Measurements from ENCODE around the gene C19orf44. TPM values are rescaled to one million over a fixed set of nuclear protein-coding genes. Genes with fewer than 3 reads are reported as not detected.
A peak's percentile ranks its signal among the peaks of the same experiment; 100 is the strongest.
"Not testable (repeated sequence)": the region's sequence is repeated elsewhere in the genome, so short reads cannot be mapped to it uniquely, and the experiment has no call there.

C19orf44 gene
- total RNA-seq, 2 experiments from 2014 or later = 0.78 to 1.0 TPM

GRCh38 chr19:16497042-16497441, 848 bp downstream of the C19orf44 start:
- intact Hi-C loops (cut with DNase I, micrococcal nuclease) = no loop called here
- ATAC-seq (ENCODE audit: poor library complexity) (no peak), DNase-seq (no peak)
- Histone ChIP-seq H3K9me3 (ENCODE audit: control insufficient read depth in 1 of 2, insufficient read depth in 1 of 2, low read length in 2 of 2) (no peaks in the 10 kb centered on the region), H3K36me3 (ENCODE audit: insufficient read depth, low read length) (no peaks in the 10 kb centered on the region), H3K27ac (ENCODE audit: low read depth in 1 of 2, low read length in 2 of 2) (no peak overlapping the region), H3K4me1 (ENCODE audit: insufficient read depth, low read length) (peaks cover 15% of the 10 kb centered on the region), H3K27me3 (ENCODE audit: control insufficient read depth in 1 of 2, insufficient read depth in 2 of 2, low read length in 2 of 2) (no peaks in the 10 kb centered on the region), H3K4me3 (ENCODE audit: low read length) (no peak overlapping the region)
- Mint-ChIP-seq H3K4me1 (ENCODE audit: low read depth) (peaks cover 14% of the 10 kb centered on the region), H3K36me3 (ENCODE audit: low read depth) (peaks cover 7% of the 10 kb centered on the region), H3K9me3 (no peaks in the 10 kb centered on the region), H3K4me3 (peak overlapping the region; percentile 73), H3K27me3 (no peaks in the 10 kb centered on the region), H3K27ac (no peak overlapping the region)
- CTCF ChIA-PET = interaction anchor here (2.2 kb wide), 1 partner anchor 44 kb away, joined by 6 read pairs; no protein-coding TSS in a partner anchor
- POLR2A ChIA-PET = interaction anchor here (0.6 to 1.9 kb wide), 4 partner anchors 46 to 163 kb away, joined by 3 to 11 read pairs (median 3); partner anchors contain the start of gene SMIM7
- no peak for TF ChIP-seq CTCF (IDR thresholded peaks at IDR 0.05)

GRCh38 chr19:16497837-16498236, 1.6 kb downstream of the C19orf44 start:
- Mint-ChIP-seq H3K4me3 (peak overlapping the region; percentile 73), H3K27me3 (no peaks in the 10 kb centered on the region), H3K4me1 (ENCODE audit: low read depth) (peaks cover 14% of the 10 kb centered on the region), H3K9me3 (no peaks in the 10 kb centered on the region), H3K27ac (no peak overlapping the region), H3K36me3 (ENCODE audit: low read depth) (peaks cover 7% of the 10 kb centered on the region)
- ChIA-PET POLR2A (no interaction called here), CTCF (no interaction called here)
- no peak for ATAC-seq (ENCODE audit: poor library complexity)
- TF ChIP-seq CTCF (IDR thresholded peaks at IDR 0.05) = no peak
- Histone ChIP-seq H3K4me3 (ENCODE audit: low read length) (no peak overlapping the region), H3K27ac (ENCODE audit: low read depth in 1 of 2, low read length in 2 of 2) (no peak overlapping the region), H3K36me3 (ENCODE audit: insufficient read depth, low read length) (no peaks in the 10 kb centered on the region), H3K4me1 (ENCODE audit: insufficient read depth, low read length) (peaks cover 15% of the 10 kb centered on the region), H3K9me3 (ENCODE audit: control insufficient read depth in 1 of 2, insufficient read depth in 1 of 2, low read length in 2 of 2) (no peaks in the 10 kb centered on the region), H3K27me3 (ENCODE audit: control insufficient read depth in 1 of 2, insufficient read depth in 2 of 2, low read length in 2 of 2) (no peaks in the 10 kb centered on the region)
- DNase-seq = no peak
- intact Hi-C loops (cut with DNase I, micrococcal nuclease) = no loop called here

GRCh38 chr19:16504271-16504670, 8.1 kb downstream of the C19orf44 start:
- no peak overlapping the region for H3K4me3 Mint-ChIP-seq
- no peaks in the 10 kb centered on the region for H3K9me3 Mint-ChIP-seq
- Histone ChIP-seq H3K36me3 (ENCODE audit: insufficient read depth, low read length) (peaks cover 9% of the 10 kb centered on the region), H3K27me3 (ENCODE audit: control insufficient read depth in 1 of 2, insufficient read depth in 2 of 2, low read length in 2 of 2) (no peaks in the 10 kb centered on the region), H3K4me3 (ENCODE audit: low read length) (no peak overlapping the region), H3K4me1 (ENCODE audit: insufficient read depth, low read length) (no peaks in the 10 kb centered on the region), H3K27ac (ENCODE audit: low read depth in 1 of 2, low read length in 2 of 2) (no peak overlapping the region), H3K9me3 (ENCODE audit: control insufficient read depth in 1 of 2, insufficient read depth in 1 of 2, low read length in 2 of 2) (no peaks in the 10 kb centered on the region)
- POLR2A ChIA-PET = no interaction called here
- H3K27me3 Mint-ChIP-seq = no peaks in the 10 kb centered on the region
- CTCF ChIA-PET = no interaction called here
- peaks cover 12% of the 10 kb centered on the region for H3K36me3 Mint-ChIP-seq (ENCODE audit: low read depth)
- TF ChIP-seq CTCF (IDR thresholded peaks at IDR 0.05) = no peak
- DNase-seq = no peak
- intact Hi-C loops (cut with DNase I, micrococcal nuclease) = no loop called here
- H3K4me1 Mint-ChIP-seq (ENCODE audit: low read depth) = no peaks in the 10 kb centered on the region
- H3K27ac Mint-ChIP-seq = no peak overlapping the region
- no peak for ATAC-seq (ENCODE audit: poor library complexity)

- H3K27ac Mint-ChIP-seq; ATAC-seq (ENCODE audit: poor library complexity); H3K27ac ChIP-seq (ENCODE audit: low read depth in 1 of 2, low read length in 2 of 2); H3K27me3 ChIP-seq (ENCODE audit: control insufficient read depth in 1 of 2, insufficient read depth in 2 of 2, low read length in 2 of 2); DNase-seq; POLR2A ChIA-PET; H3K27me3 Mint-ChIP-seq; H3K9me3 Mint-ChIP-seq; CTCF ChIA-PET; H3K9me3 ChIP-seq (ENCODE audit: control insufficient read depth in 1 of 2, insufficient read depth in 1 of 2, low read length in 2 of 2); H3K4me3 ChIP-seq (ENCODE audit: low read length); H3K4me1 Mint-ChIP-seq (ENCODE audit: low read depth); intact Hi-C loops (cut with DNase I, micrococcal nuclease); H3K36me3 Mint-ChIP-seq (ENCODE audit: low read depth); H3K4me1 ChIP-seq (ENCODE audit: insufficient read depth, low read length); H3K4me3 Mint-ChIP-seq: not testable (repeated sequence)
- H3K36me3 ChIP-seq (ENCODE audit: insufficient read depth, low read length) = peaks cover 12% of the 10 kb centered on the region
Observed at GRCh38 chr19:16506161-16506560, 10.0 kb downstream of the C19orf44 start.
